ENCODE measurements around the gene EXO1.

Gene EXO1

DNA sequence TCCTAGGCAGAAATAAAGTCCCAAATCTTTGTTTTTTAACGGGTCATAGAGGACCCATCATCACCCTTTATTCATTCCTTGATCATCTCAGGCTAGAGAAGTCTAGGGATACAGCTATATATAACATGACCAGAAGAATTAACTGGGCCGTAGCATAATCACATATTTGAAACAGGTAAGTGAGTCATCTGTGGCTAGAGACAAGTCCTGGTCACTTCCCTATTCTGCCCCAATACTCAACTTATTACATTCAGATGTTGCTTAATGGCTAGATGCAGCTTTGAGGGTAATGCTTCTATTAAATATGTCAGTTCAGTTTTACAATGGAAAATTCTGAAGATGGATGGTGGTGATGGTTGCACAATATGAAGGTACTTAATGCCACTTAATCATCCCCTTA lies 47.0 kb downstream of the EXO1 start:
- DNase-seq = no peak

DNA sequence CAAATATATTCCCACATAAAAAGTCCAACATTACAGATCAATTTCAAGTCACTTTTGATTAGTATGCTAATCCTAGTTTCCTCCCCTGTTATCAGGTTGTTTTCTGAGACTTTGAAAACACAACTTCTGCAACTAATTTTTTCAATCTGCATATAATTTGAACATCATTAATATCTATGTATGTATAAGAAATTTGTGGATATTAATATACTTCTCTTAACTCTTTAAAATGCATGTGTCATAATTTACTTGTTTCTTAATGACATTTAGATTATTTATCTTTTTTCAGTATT lies 48.6 kb downstream of the EXO1 start:
- DNase-seq = no peak

DNA sequence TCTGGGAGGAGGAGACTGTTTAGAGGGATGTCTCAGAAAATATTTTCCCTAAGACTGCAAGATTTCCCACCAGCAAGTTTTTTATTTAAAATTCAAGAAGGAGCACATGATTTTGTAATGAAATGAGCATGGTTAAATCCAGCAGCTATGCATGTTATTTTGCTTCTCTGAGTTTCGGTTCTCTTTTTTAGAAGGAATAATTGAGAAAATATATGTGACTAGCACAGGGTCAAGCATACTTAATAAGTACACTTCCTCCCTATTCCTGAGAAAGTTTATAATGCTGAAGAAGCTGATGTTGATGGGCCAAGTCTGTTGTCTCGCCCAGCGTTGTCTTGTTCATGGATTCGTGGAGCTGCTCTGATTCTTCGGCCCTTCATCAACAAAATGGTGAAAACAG lies 51.2 kb downstream of the EXO1 start:
- peak; percentile 17 for DNase-seq

DNA sequence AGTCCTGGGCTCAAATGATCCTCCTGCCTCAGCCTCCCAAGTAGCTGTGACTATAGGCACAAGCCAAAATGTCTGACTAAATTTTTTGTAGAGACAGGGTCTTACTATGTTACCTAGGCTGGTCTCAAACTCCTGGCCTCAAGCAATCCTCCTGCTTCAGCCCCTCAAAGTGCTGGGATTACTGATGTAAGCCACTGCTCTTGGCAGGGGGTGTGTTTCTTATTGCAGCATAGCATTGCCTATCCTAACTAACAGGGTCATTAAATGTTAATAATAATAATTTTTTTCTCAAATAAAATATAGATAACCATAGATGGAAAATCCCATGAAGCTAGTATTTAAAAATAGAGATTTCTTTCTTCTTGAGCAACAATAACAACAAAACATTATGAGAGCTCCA lies 52.4 kb downstream of the EXO1 start:
- DNase-seq = no peak

DNA sequence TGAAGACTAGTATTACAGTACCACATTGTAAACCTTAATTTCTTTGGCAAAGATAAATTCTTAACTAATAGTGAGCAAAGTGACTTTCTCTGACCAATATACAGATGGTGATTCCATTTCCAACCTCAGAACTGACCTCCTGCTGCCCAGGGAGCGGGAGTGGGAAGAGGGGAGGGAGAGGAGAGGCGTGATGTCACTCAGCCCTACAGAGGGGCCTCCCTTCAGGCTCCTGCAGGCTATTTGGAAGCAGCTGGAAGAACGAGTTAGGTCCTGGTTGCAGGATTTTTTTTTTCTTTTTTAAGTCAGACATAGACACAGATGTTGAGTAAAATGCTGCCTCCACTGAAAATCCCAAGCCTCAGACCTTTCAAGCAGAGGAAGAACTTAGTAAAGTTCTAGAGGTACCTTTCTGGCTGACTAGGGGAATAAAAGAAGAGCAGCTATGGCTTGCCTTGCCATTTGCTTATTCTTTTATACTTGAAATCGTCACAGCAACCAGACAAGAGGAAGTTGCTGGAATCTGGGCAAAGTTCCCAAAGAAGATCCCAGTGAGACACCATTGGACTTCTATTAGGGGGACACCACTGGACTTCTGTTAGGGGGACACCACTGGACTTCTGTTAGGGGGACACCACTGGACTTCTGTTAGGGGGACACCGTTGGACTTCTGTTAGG lies 54.5 kb downstream of the EXO1 start:
- DNase-seq = no peak

DNA sequence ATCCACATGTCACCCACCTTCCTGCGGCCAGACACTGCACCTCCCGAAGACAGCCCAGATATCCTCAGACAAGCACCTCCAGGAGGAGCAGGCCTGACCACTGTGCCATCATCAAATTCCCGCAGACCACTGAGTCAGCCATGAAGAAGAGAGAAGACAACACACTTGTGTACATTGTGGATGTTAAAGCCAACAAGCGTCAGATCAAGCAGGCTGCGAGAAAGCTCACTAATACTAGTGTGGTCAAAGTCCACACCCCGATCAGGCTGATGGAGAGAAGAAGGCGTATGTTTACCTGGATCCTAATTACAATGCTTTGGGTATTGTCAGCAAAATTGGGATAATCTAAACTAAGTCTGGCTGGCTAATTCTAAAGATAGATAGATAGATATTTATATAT lies 68.2 kb downstream of the EXO1 start:
- no peak for DNase-seq

DNA sequence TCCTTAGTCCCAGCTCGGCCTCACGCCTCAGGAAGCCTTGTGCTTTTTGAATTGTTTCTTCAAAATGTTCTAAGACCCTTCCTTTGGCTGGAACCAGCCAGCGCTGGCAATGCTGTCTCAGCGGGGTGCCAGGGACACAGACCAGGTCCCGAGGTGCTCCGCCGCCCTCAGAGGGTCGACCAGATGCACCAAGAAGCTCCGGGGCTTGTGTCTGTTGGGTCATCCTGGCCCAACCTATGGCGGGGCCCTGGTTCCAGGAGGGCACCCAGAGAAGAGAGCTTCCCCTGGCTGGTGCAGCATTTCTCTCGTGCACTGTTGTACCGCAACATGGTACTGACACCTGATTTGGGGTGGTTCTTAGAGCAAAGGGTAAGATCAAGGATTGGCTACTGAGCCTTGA lies 69.5 kb downstream of the EXO1 start:
- no peak for DNase-seq

DNA sequence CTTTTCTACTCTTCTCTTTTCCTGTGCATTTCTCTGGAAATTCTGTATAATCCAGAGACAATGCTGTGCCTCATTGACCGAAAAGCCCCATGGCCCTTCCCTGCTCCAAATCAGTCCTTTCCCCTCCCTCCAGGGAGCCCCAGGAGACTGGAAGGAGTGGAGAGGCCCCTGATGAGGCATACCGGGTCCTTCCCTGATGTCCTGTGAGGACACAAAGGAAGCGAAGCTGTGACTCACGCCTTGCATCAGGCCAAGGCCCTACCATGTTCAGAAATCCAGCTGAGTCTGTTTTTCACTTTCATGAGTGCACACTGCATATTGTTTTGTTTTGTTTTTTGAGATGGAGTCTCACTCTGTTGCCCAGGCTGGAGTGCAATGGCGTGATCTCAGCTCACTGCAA lies 70.9 kb downstream of the EXO1 start:
- no peak for DNase-seq

DNA sequence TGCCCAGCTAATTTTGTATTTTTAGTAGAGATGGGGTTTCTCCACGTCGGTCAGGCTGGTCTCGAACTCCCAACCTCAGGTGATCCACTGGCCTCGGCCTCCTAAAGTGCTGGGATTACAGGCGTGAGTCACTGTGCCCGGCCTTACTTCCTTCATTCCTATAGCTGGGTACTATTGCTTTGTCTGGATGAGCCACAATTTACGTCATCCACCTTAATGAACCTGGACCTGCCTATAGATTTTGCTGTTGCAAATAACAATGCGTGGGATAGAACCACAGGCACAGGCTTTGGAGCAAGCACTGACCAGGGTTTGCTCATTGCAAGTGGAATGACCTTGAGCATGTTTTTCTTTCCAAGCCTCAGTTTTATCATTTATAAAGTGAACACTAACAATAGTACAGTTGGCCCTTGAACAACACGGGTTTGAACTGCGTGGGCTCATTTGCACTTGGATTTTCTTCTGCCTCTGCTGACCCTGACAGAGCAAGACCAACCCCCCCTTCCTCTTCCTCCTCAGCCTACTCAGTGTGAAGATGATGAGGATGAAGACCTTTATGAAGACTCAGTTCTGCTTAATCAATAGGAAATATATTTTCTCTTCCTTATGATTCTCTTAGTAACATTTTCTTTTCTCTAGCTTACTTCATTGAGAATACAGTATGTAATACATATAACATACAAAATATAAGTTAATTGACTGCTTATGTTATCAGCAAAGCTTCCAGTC lies 76.2 kb downstream of the EXO1 start:
- no peak for DNase-seq

DNA sequence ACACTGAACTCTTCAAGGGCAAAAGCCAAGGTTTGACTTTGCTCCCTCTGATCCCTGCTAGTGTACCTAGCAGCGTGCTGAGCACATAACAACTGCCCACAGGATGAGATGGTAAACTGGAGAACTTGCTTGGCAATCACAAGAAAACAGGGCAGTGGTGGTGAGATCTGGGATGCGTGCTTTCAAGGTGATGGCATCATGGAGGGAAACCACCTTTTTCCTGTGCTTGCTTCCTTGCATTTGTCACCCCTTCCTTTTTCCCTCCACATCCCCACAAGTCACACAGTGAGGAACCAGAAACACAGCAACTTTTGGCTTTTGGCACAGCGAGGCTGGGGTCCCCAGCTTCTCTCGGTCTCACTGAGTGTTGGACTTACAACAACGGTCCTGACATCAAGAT lies 78.1 kb downstream of the EXO1 start:
- no peak for DNase-seq

DNA sequence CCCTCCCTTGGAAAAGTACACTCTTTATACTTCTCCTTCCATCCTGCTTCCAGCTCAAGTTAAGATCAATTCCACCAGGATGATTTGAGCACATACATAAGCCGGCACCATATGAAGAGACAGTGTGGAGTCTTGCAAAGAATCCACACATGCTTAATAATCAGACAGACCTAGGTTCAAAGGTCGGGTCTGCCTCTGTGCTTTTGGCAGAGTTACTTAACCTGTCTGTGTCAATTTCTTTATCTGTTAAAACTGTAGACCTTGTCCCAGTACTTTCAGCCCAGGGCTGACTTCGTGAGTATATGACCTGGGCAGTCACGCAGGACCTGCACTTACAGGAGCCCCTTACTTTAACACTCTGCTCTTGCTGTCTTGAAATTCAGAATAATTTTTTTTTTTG lies 79.3 kb downstream of the EXO1 start:
- no peak for DNase-seq

DNA sequence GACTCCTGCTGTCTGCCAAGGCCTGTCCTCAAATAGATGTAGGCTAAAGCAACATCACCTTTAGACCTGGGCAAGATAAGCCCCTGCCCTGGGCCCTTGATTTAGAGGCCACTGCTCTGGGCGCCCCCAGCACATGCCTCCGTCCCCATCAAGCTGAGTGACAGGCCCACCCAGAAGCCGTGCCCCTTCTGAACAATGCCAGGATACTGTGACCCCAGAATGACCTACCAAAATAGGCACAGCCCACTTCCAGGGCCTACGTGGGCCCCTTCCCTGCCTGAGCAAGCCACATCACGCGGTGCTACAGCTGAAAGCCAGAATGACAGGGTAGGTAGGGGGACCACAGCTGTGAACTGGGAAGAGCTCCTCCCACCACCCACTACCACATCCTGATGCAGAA lies 84.8 kb downstream of the EXO1 start:
- no peak for DNase-seq

DNA sequence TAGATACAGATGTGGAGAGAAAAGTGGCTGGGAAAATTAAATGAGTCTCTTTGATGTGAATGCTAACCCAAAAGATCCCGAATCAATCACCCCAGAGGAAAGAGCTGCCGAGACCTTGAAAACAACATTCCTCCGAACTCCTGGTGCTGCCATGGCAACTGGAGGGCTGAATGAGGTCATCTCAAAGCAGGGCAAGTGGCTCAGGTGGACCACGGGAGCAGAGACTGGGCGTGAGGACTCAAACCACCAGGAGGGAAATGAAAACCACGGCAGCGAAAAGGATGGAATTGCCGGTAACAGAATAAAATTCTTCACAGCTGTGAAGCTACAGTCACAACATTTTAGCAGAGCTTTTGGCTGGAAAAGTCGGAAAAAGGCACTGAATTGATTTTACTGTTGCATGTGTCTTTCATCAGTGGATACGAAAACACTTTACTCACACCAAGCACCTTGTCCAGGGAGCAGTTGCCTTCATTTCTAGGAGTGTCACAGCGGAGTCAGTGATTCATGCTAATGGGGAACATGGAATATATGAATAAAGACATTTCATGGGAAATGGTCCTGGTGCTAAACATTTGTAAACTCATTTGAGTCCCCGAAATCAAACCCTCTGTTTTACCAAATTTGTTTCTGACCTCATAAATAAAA lies 86.3 kb downstream of the EXO1 start:
- peak; percentile 38 for DNase-seq

DNA sequence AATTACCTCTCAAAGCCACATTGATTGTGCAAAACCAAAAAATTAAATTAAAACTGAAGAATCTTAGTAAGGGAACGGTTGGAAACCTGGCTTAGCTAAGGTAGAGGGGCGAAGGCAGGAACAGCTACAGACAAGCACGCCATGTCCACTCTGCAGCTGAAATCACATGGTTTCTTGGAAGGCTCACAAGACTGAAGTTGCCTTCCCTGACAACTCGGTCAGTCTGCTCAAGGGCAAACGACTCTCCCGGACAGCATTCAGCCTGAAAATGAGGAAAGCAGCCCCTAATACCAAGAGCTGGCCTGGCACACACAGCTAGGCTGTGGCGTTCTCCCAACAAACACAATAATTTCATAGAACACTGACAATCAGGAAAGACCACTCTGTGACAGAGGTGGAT lies 86.9 kb downstream of the EXO1 start:
- DNase-seq = no peak

Measured in RPMI8226 (cell line).